SK-N-SH (cell line): ENCODE data around the gene MORF4L1. TPM values are rescaled to one million over a fixed set of nuclear protein-coding genes. Genes with fewer than 3 reads are reported as not detected.

Experiments
- CTCF ChIA-PET: fragments of 300-600, 350-600 bp; formaldehyde crosslinking; extraction: SDS; loops from one replicate; lab custom pipeline; 2021; lab: Yijun Ruan, JAX
- POLR2A ChIA-PET: fragments of 350-600 bp; sonication (Branson Sonifier 250); formaldehyde crosslinking; extraction: SDS; loops from one replicate; lab custom pipeline; 2020; ENCODE audit warnings: antibody characterized with exemption, inconsistent platforms; lab: Yijun Ruan, JAX
- DNase-seq: peaks from one replicate; pipeline ENCODE4 v3.0.0; 2012
- H2AFZ ChIP-seq: fragments of 200-600 bp; sonication (generic); 2 replicates; pipeline ENCODE4 v1.8.1; 2016; ENCODE audit warnings: antibody characterized with exemption, mild to moderate bottlenecking, low read depth
- H3F3A ChIP-seq: fragments of 200-600 bp; sonication (generic); replicated peaks from 2 replicates; pipeline ENCODE3; 2016; ENCODE audit warnings: antibody characterized with exemption, mild to moderate bottlenecking; ENCODE audit not compliant: insufficient read depth
- H3K27ac ChIP-seq, 2 experiments: fragments of 200-500 bp in 1 of 2; fragments of 200-600 bp in 1 of 2; sonication (Bioruptor generic) in 1 of 2; sonication (generic), shearing (Covaris generic) in 1 of 2; 2 replicates each; pipeline versions ENCODE4 v1.5.1 to v1.6.1; 2014 to 2016; ENCODE audit warnings: low read depth in 2 of 2, inconsistent platforms in 1 of 2, low read length in 1 of 2, mild to moderate bottlenecking in 1 of 2, mixed read lengths in 1 of 2
- H3K27me3 ChIP-seq: fragments of 200-600 bp; sonication (generic), shearing (Covaris generic); 2 replicates; pipeline ENCODE4 v1.6.1; 2016; ENCODE audit warnings: mixed run types; ENCODE audit not compliant: insufficient read depth
- H3K36me3 ChIP-seq, 2 experiments: fragments of 200-500 bp in 1 of 2; fragments of 200-600 bp in 1 of 2; sonication (Bioruptor generic) in 1 of 2; sonication (generic) in 1 of 2; replicated peaks in 1 of 2; 2 replicates each; pipeline versions ENCODE3 to v1.5.1; 2014 to 2016; ENCODE audit warnings: low read length in 1 of 2, mild to moderate bottlenecking in 1 of 2; ENCODE audit not compliant: insufficient read depth in 2 of 2, control insufficient read depth in 1 of 2
- H3K4me1 ChIP-seq, 2 experiments: fragments of 200-500 bp in 1 of 2; fragments of 200-600 bp in 1 of 2; sonication (Bioruptor generic) in 1 of 2; sonication (generic), shearing (Covaris generic) in 1 of 2; 2 replicates each; pipeline versions ENCODE4 v1.5.1 to v1.6.1; 2014 to 2016; ENCODE audit warnings: low read depth in 1 of 2, low read length in 1 of 2, mixed run types in 1 of 2; ENCODE audit not compliant: insufficient read depth in 2 of 2, control insufficient read depth in 1 of 2
- H3K4me2 ChIP-seq: fragments of 200-600 bp; sonication (generic), shearing (Covaris generic); 2 replicates; pipeline ENCODE4 v1.6.1; 2017; ENCODE audit warnings: mixed run types
- H3K4me3 ChIP-seq, 2 experiments: fragments of 200-500 bp in 1 of 2; fragments of 200-600 bp in 1 of 2; sonication (Bioruptor generic) in 1 of 2; sonication (generic), shearing (Covaris generic) in 1 of 2; 2 replicates each; pipeline versions ENCODE4 v1.5.1 to v1.8.1; 2014 to 2016; ENCODE audit warnings: low read depth in 2 of 2, inconsistent platforms in 1 of 2, low read length in 1 of 2, mild to moderate bottlenecking in 1 of 2, mixed read lengths in 1 of 2, moderate library complexity in 1 of 2
- H3K79me2 ChIP-seq: fragments of 200-600 bp; sonication (generic); 2 replicates; pipeline ENCODE4 v1.8.1; 2017; ENCODE audit warnings: mild to moderate bottlenecking; ENCODE audit not compliant: insufficient read depth
- H3K9ac ChIP-seq: fragments of 200-600 bp; sonication (generic); 2 replicates; pipeline ENCODE4 v1.6.1; 2017; ENCODE audit warnings: mixed run types
- H3K9me2 ChIP-seq: fragments of 200-600 bp; sonication (generic); 2 replicates; pipeline ENCODE4 v1.6.1; 2017; ENCODE audit warnings: mixed run types
- H3K9me3 ChIP-seq: fragments of 200-600 bp; sonication (generic); 2 replicates; pipeline ENCODE4 v1.6.1; 2017; ENCODE audit warnings: mixed run types, mild to moderate bottlenecking, moderate library complexity
- H4K20me1 ChIP-seq: fragments of 200-600 bp; sonication (generic); 2 replicates; pipeline ENCODE4 v1.6.1; 2017; ENCODE audit warnings: mild to moderate bottlenecking, mixed run types; ENCODE audit not compliant: insufficient read depth
- CTCF ChIP-seq: fragments of 200-600 bp; sonication (generic); IDR thresholded peaks from 2 replicates; pipeline ENCODE4 v1.6.1; 2017; ENCODE audit warnings: antibody characterized with exemption, mild to moderate bottlenecking, moderate library complexity
- ELF1 ChIP-seq: IDR thresholded peaks from 2 replicates; pipeline ENCODE4 v1.4.0; 2012
- EP300 ChIP-seq, 2 experiments: IDR thresholded peaks; 2 replicates each; pipeline versions ENCODE4 v1.4.0 to v1.6.1; 2012; ENCODE audit warnings: borderline replicate concordance in 1 of 2, low read depth in 1 of 2, low read length in 1 of 2
- EZH2phosphoT487 ChIP-seq: fragments of 200-600 bp; sonication (generic); IDR thresholded peaks from 2 replicates; pipeline ENCODE4 v1.6.1; 2017; ENCODE audit warnings: low read depth, mixed run types, mild to moderate bottlenecking, antibody characterized with exemption, moderate library complexity, borderline replicate concordance
- FOXJ3 ChIP-seq: sonication (generic); formaldehyde crosslinking; IDR thresholded peaks from 2 replicates; pipeline ENCODE4 v1.5.1; 2020; ENCODE audit warnings: mild to moderate bottlenecking, missing genetic modification reagents
- FOXM1 ChIP-seq: IDR thresholded peaks from 2 replicates; pipeline ENCODE4 v1.4.0; 2012; ENCODE audit warnings: low read depth, mild to moderate bottlenecking
- GATA2 ChIP-seq: sonication (generic); formaldehyde crosslinking; IDR thresholded peaks from 2 replicates; pipeline ENCODE4 v1.5.0; 2020; ENCODE audit warnings: mild to moderate bottlenecking, missing genetic modification reagents
- IRF3 ChIP-seq: fragments of 150-350 bp; IDR thresholded peaks from 2 replicates; pipeline ENCODE4 v1.6.1; 2016; ENCODE audit warnings: mild to moderate bottlenecking, low read depth, low read length
- JUND ChIP-seq: IDR thresholded peaks from 2 replicates; pipeline ENCODE4 v1.4.0; 2012
- MEF2A ChIP-seq: IDR thresholded peaks from 2 replicates; pipeline ENCODE4 v1.4.0; 2012; ENCODE audit warnings: low read depth, borderline replicate concordance
- RAD21 ChIP-seq: IDR thresholded peaks from 2 replicates; pipeline ENCODE4 v1.6.1; 2012; ENCODE audit warnings: mild to moderate bottlenecking, low read length
- RCOR1 ChIP-seq: fragments of 150-350 bp; IDR thresholded peaks from 2 replicates; pipeline ENCODE4 v1.6.1; 2017; ENCODE audit warnings: antibody characterized with exemption, low read length
- RFX5 ChIP-seq: IDR thresholded peaks from 2 replicates; pipeline ENCODE4 v1.6.1; 2012; ENCODE audit warnings: mild to moderate bottlenecking, improper control_type of control experiment, low read length
- RXRA ChIP-seq: IDR thresholded peaks from 2 replicates; pipeline ENCODE4 v1.4.0; 2012; ENCODE audit warnings: low read depth, mild to moderate bottlenecking, borderline replicate concordance
- TCF12 ChIP-seq: IDR thresholded peaks from 2 replicates; pipeline ENCODE4 v1.4.0; 2012
- TEAD4 ChIP-seq: IDR thresholded peaks from 2 replicates; pipeline ENCODE4 v1.4.0; 2012; ENCODE audit warnings: mild to moderate bottlenecking, borderline replicate concordance; ENCODE audit not compliant: insufficient read depth
- ZBTB33 ChIP-seq: IDR thresholded peaks from 2 replicates; pipeline ENCODE4 v1.4.0; 2012; ENCODE audit warnings: low read depth, borderline replicate concordance
- WGBS: methylation state at CpG from one replicate; pipeline ENCODE4 v1.1.6; 2017; ENCODE audit warnings: low lambda C conversion rate; 5-methylcytosine and 5-hydroxymethylcytosine counted together
- polyA plus RNA-seq, 3 experiments: library from polyadenylated mRNA; depleted of rRNA; stranded (reverse); fragments of >200 nt; gene quantifications; 2 replicates each; pipeline ENCODE4 v1.2.3, GENCODE V29; 2012
- TF ChIP-seq, protein P1 (sequence below): fragments of 150-350 bp; IDR thresholded peaks from 2 replicates; pipeline ENCODE4 v1.6.1; 2017; ENCODE audit warnings: antibody characterized with exemption, low read length, low read depth, borderline replicate concordance
- TF ChIP-seq, protein P2 (sequence below): IDR thresholded peaks from 2 replicates; pipeline ENCODE4 v1.4.0; 2012; ENCODE audit warnings: low read depth

MORF4L1 gene
- polyA plus RNA-seq, 1 of the 3 experiments (the other 2 are of a cell fraction) = 163 TPM

GRCh38 chr15:78831229-78832207 lies 41.2 kb upstream of the MORF4L1 start:
- ChIA-PET POLR2A (no interaction called here), CTCF (interaction anchor here (1.6 kb wide), 1 partner anchor 14 kb away, joined by 6 read pairs; no protein-coding TSS in a partner anchor)
- H3K4me2 ChIP-seq = no peak overlapping the region
- H3K4me3 ChIP-seq = no peak overlapping the region
- no peak overlapping the region for H3K9ac ChIP-seq
- 87% methylated on average over 51 of the region's 73 CpGs for WGBS
- no peaks in the 10 kb centered on the region for H4K20me1 ChIP-seq
- no peak for DNase-seq
- H3K27ac ChIP-seq = no peak overlapping the region
- TF ChIP-seq RFX5 (no peak), GATA2 (no peak), EZH2phosphoT487 (no peak), EP300 (IDR thresholded peaks at IDR 0.05; ENCODE audit: borderline replicate concordance in 1 of 2, low read depth in 1 of 2, low read length in 1 of 2) (no peak), RCOR1 (no peak), IRF3 (no peak)
- TF ChIP-seq, protein P1, sequence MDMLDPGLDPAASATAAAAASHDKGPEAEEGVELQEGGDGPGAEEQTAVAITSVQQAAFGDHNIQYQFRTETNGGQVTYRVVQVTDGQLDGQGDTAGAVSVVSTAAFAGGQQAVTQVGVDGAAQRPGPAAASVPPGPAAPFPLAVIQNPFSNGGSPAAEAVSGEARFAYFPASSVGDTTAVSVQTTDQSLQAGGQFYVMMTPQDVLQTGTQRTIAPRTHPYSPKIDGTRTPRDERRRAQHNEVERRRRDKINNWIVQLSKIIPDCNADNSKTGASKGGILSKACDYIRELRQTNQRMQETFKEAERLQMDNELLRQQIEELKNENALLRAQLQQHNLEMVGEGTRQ = no peak
- TF ChIP-seq, protein P2, sequence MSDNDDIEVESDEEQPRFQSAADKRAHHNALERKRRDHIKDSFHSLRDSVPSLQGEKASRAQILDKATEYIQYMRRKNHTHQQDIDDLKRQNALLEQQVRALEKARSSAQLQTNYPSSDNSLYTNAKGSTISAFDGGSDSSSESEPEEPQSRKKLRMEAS = no peak
- H3K9me2 ChIP-seq = no peaks in the 10 kb centered on the region
- no peak overlapping the region for H2AFZ ChIP-seq
- H3K36me3 ChIP-seq = no peaks in the 10 kb centered on the region
- H3K79me2 ChIP-seq = no peaks in the 10 kb centered on the region
- no peaks in the 10 kb centered on the region for H3K4me1 ChIP-seq
- H3F3A ChIP-seq = no peaks in the 10 kb centered on the region
- H3K9me3 ChIP-seq = no peaks in the 10 kb centered on the region
- no peaks in the 10 kb centered on the region for H3K27me3 ChIP-seq

DNA sequence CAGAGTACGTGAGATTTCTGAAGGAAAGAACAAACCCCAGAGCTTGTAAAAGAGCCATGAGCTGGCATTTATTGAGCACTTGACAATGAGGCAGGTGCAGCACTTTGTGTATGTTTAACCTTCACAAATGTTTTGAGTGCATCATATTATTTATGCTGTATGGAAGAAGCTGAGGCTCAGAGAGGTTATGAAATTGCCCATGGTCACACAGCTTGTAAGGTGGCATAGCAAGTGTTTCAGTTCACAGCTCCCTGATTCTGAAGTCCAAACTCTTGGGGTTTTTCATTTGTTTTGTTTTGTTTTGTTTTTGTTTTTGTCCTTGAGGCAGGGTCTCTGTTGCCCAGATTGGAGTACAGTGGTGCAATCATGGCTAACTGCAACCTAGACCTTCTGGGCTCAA lies 36.4 kb upstream of the MORF4L1 start:
- Histone ChIP-seq H4K20me1 (no peaks in the 10 kb centered on the region), H3K36me3 (no peaks in the 10 kb centered on the region), H3K4me2 (no peak overlapping the region), H3F3A (no peaks in the 10 kb centered on the region), H3K79me2 (no peaks in the 10 kb centered on the region), H3K27ac (no peak overlapping the region), H3K4me1 (peaks cover 0 to 2% of the 10 kb centered on the region in 2 experiments; a peak in 1 of 4 replicates), H3K4me3 (no peak overlapping the region), H3K9me3 (no peaks in the 10 kb centered on the region), H3K9me2 (no peaks in the 10 kb centered on the region), H3K27me3 (no peaks in the 10 kb centered on the region), H2AFZ (no peak overlapping the region), H3K9ac (no peak overlapping the region)
- 89% methylated on average over 1 of the region's 1 CpG for WGBS
- ChIA-PET POLR2A (no interaction called here), CTCF (interaction anchor here (0.6 to 1.3 kb wide), 3 partner anchors 24 to 73 kb away, joined by 3 to 5 read pairs (median 4); no protein-coding TSS in a partner anchor)
- no peak for DNase-seq
- TF ChIP-seq ELF1 (no peak), TCF12 (no peak), RXRA (no peak), RAD21 (no peak), MEF2A (no peak), CTCF (no peak), GATA2 (no peak), FOXM1 (no peak), FOXJ3 (CRISPR knock-in tag) (no peak), ZBTB33 (no peak), IRF3 (no peak), TEAD4 (no peak), JUND (no peak)
